ACC112 (cell line): Measurements from ENCODE around the gene ABCB6.

ENCODE experiments used
- H2AFZ ChIP-seq: fragments of 200-600 bp; sonication (generic); one replicate; pipeline ENCODE4 v1.6.0; 2017; ENCODE audit warnings: antibody characterized with exemption, low read length; ENCODE audit not compliant: unreplicated experiment
- H3K27ac ChIP-seq: fragments of 200-600 bp; sonication (generic); 2 replicates; pipeline ENCODE4 v1.5.1; 2014; ENCODE audit warnings: low read depth, mild to moderate bottlenecking, antibody characterized with exemption, low read length, moderate library complexity
- H3K27me3 ChIP-seq: fragments of 200-600 bp; sonication (generic); 2 replicates; pipeline ENCODE4 v1.6.1; 2014; ENCODE audit warnings: mild to moderate bottlenecking, antibody characterized with exemption, low read length, moderate library complexity, mixed read lengths; ENCODE audit not compliant: insufficient read depth
- H3K36me3 ChIP-seq: fragments of 200-600 bp; sonication (generic); 2 replicates; pipeline ENCODE4 v1.6.1; 2016; ENCODE audit warnings: mild to moderate bottlenecking, antibody characterized with exemption, low read length, moderate library complexity, mixed read lengths; ENCODE audit not compliant: insufficient read depth
- H3K4me1 ChIP-seq: fragments of 200-600 bp; sonication (generic); one replicate; pipeline ENCODE4 v1.6.1; 2016; ENCODE audit warnings: low read length, mixed read lengths; ENCODE audit not compliant: insufficient read depth, unreplicated experiment, control insufficient read depth
- H3K4me3 ChIP-seq: fragments of 200-600 bp; sonication (generic); 2 replicates; pipeline ENCODE4 v1.5.1; 2014; ENCODE audit warnings: mild to moderate bottlenecking, low read depth, low read length
- H3K79me2 ChIP-seq: fragments of 200-600 bp; sonication (generic); one replicate; pipeline ENCODE4 v1.6.0; 2016; ENCODE audit warnings: low read length; ENCODE audit not compliant: control insufficient read depth, unreplicated experiment, insufficient read depth

Gene ABCB6

DNA sequence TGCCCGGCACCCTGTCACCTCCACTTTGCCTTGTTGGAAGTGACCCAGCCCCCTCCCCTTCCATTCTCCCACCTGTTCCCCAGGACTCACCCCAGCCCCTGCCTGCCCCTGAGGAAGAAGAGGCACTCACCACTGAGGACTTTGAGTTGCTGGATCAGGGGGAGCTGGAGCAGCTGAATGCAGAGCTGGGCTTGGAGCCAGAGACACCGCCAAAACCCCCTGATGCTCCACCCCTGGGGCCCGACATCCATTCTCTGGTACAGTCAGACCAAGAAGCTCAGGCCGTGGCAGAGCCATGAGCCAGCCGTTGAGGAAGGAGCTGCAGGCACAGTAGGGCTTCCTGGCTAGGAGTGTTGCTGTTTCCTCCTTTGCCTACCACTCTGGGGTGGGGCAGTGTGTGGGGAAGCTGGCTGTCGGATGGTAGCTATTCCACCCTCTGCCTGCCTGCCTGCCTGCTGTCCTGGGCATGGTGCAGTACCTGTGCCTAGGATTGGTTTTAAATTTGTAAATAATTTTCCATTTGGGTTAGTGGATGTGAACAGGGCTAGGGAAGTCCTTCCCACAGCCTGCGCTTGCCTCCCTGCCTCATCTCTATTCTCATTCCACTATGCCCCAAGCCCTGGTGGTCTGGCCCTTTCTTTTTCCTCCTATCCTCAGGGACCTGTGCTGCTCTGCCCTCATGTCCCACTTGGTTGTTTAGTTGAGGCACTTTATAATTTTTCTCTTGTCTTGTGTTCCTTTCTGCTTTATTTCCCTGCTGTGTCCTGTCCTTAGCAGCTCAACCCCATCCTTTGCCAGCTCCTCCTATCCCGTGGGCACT lies 36.2 kb downstream of the ABCB6 start:
- no peak overlapping the region for H3K4me3 ChIP-seq
- no peak overlapping the region for H3K27ac ChIP-seq
- H3K36me3 ChIP-seq = no peaks in the 10 kb centered on the region; the same call in none of the 2 replicates

DNA sequence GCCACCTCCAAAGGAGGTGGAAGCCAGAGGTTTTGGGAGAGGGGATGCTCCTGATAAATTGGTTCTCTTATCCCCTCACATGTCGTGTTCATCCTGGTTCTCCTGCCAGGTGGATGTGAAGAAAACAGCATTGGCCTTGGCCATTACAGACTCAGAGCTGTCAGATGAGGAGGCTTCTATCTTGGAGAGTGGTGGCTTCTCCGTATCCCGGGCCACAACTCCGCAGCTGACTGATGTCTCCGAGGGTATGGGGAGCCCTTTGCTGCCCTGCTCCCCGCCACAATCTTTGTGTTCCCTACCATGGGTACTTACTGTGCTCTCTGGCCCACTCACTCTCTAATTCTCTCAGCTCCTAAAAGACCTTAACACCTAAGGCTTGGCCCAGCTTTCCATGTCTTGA lies 37.2 kb downstream of the ABCB6 start:
- Histone ChIP-seq H3K36me3 (no peaks in the 10 kb centered on the region; the same call in none of the 2 replicates), H3K4me1 (peaks cover 8% of the 10 kb centered on the region), H3K4me3 (no peak overlapping the region), H2AFZ (no peak overlapping the region), H3K27ac (no peak overlapping the region), H3K27me3 (no peaks in the 10 kb centered on the region), H3K79me2 (peaks cover 21% of the 10 kb centered on the region)

More for the DNA sequence above, 36.2 kb downstream of the ABCB6 start:
- H3K4me1 ChIP-seq = peaks cover 8% of the 10 kb centered on the region
- H3K79me2 ChIP-seq = peaks cover 21% of the 10 kb centered on the region
- no peak overlapping the region for H2AFZ ChIP-seq
- H3K27me3 ChIP-seq = no peaks in the 10 kb centered on the region

DNA sequence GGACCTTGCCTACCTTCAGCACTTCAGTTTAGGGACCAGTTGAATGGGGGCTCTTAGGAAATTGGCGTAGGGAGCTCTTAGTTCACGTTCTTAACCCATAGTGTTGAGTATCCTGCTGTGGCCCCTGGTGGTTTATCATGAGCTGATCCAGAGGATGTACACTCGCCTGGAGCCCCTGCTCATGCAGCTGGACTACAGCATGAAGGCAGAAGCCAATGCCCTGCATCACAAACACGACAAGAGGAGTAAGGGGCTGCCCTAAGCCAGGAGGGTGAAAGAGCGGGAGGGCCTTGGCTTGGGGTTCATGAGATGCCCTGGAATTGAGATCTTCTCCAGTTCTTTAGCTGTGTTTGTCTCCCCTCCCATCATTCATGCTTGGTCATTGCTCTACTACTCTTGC lies 37.8 kb downstream of the ABCB6 start:
- H3K4me1 ChIP-seq = peaks cover 9% of the 10 kb centered on the region
- H3K79me2 ChIP-seq = peaks cover 23% of the 10 kb centered on the region
- no peak overlapping the region for H2AFZ ChIP-seq
- no peak overlapping the region for H3K27ac ChIP-seq
- H3K36me3 ChIP-seq = no peaks in the 10 kb centered on the region; the same call in none of the 2 replicates
- no peaks in the 10 kb centered on the region for H3K27me3 ChIP-seq
- H3K4me3 ChIP-seq = no peak overlapping the region

DNA sequence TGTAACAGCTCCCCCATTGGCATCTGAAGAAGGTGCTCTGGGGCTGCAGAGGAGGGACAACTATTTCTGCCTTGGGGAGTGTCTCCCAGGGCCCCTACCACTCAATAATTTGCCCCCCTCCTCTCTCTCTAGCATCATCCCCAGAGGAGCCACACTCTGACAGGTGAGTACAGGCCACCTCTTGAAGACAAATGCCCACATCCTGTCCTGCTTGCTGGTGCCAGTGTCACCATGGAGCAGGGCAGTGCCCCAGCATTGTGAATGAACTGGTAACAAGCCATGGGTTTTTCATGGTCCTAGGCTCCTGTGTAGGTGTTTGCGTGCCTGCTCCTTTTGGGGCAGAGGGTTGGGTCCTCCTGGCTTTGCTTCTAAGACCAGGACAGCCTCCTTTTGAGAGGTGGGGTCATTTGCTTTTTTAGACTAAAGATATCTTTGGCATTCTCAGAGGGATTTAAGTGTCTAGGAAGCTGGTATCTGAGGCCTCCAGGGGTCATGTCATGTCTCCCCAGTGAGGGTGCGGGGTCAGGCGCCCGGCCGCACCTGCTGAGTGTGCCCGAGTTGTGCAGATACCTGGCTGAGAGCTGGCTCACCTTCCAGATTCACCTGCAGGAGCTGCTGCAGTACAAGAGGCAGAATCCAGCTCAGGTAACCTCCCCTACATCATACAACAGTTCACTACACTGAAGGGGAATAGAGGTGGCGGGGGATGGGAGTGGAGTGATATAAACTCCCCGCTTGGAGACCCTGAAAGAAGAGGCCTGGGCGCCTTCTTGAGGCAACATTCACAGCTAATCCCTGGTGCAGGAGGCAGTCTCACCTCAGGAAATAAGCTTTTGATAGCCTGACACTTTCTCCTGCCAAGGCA lies 38.9 kb downstream of the ABCB6 start:
- H2AFZ ChIP-seq = no peak overlapping the region
- H3K4me1 ChIP-seq = peaks cover 16% of the 10 kb centered on the region
- no peak overlapping the region for H3K27ac ChIP-seq
- H3K79me2 ChIP-seq = peaks cover 29% of the 10 kb centered on the region
- no peaks in the 10 kb centered on the region; the same call in 1 of the 2 replicates for H3K36me3 ChIP-seq
- H3K27me3 ChIP-seq = no peaks in the 10 kb centered on the region
- peak overlapping the region; percentile 88 for H3K4me3 ChIP-seq

DNA sequence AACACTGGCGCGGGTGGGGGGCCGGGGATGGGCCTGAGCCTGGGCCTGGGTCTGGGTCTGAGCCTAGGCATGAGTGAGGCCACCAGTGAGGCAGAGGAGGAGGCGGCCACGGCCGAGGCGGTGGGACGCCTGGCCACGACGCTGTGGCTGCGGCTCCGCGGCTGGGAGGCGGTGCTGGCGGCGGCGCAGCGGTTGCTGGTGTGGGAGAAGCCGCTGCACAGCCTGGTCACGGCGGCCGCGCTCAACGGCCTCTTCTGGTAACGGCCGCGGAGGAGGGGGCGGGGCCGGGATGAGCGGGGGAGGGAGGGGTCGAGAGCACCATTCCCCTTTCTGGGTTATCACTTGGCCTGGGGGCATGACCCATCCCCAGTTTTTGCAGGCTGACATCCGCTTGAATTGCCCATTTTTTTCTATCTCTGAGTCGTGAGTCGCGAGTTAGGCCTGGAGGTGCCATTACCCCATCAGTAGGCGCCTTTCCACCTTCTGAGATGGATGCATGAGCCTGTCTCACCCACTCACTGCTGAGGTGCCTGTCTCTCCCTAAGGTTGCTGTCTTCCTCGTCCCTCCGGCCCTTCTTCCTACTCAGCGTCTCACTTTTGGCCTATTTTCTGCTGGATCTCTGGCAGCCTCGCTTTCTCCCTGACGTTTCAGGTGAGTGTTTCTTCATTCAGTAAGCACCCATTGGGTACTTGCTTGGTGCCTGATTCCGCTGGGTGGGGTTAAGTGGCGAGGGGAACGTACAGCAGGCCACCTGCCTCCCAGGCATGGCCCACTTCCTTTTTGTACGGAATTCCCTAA lies 40.2 kb downstream of the ABCB6 start:
- no peaks in the 10 kb centered on the region for H3K27me3 ChIP-seq
- peak overlapping the region; percentile 93; the same call in 1 of the 2 replicates for H3K27ac ChIP-seq
- peak overlapping the region; percentile 88 for H3K4me3 ChIP-seq
- peaks cover 33% of the 10 kb centered on the region for H3K79me2 ChIP-seq
- H3K36me3 ChIP-seq = no peaks in the 10 kb centered on the region; the same call in 1 of the 2 replicates
- H3K4me1 ChIP-seq = peaks cover 19% of the 10 kb centered on the region
- peak overlapping the region; percentile 48 for H2AFZ ChIP-seq

DNA sequence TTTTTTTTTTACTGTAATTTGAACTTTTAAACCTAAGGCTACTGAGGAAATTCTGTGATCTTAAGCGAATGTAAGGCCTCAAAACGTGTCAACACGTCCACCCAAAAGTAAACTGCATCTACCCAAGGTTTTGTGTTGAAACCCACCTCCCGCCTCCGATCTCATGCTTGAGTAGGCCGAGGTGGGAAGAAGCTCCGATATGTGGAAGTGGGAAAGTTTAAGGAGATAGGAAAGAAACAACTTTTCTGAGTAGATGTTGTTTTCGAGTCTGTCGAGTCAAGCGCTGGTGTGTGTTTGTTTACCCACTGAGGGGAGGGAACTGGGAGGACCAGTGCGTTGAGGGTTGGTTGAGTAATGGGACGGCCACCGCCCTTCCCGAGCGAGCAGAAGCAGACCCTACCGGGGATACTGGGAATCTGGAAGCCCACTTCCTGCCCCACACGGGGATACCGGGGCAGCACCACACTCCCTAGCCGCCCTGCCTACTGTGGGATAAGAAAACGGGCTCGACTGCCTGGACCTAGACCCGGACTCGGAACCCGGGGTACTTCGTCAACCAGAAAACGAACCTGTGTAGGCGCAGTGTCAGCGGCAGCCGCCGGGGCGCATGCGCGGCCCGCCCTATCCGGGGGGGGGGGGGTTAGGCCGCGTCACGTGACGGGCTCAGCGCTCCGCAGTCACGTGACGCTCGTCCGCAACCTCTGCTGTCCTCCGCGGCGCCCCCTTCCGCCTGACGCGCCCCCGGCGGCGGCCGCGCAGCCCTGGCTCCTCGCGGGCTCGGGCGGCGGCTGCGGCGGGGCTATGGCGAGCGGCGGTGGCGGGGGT lies 41.0 kb downstream of the ABCB6 start, which contains the start of gene RETREG2:
RETREG2 (plus strand) TSS at position 724 of the 825 bp plus-strand sequence; CDS start at position 802, 78 bp downstream.
- peaks cover 33% of the 10 kb centered on the region for H3K79me2 ChIP-seq
- no peaks in the 10 kb centered on the region for H3K27me3 ChIP-seq
- H3K4me1 ChIP-seq = peaks cover 19% of the 10 kb centered on the region
- H3K27ac ChIP-seq = peak within 1 kb of the TSS; percentile 93
- H3K36me3 ChIP-seq = no peaks in the 10 kb centered on the region; the same call in 1 of the 2 replicates
- H3K4me3 ChIP-seq = peak within 1 kb of the TSS; percentile 88
- peak within 1 kb of the TSS; percentile 89 for H2AFZ ChIP-seq

DNA sequence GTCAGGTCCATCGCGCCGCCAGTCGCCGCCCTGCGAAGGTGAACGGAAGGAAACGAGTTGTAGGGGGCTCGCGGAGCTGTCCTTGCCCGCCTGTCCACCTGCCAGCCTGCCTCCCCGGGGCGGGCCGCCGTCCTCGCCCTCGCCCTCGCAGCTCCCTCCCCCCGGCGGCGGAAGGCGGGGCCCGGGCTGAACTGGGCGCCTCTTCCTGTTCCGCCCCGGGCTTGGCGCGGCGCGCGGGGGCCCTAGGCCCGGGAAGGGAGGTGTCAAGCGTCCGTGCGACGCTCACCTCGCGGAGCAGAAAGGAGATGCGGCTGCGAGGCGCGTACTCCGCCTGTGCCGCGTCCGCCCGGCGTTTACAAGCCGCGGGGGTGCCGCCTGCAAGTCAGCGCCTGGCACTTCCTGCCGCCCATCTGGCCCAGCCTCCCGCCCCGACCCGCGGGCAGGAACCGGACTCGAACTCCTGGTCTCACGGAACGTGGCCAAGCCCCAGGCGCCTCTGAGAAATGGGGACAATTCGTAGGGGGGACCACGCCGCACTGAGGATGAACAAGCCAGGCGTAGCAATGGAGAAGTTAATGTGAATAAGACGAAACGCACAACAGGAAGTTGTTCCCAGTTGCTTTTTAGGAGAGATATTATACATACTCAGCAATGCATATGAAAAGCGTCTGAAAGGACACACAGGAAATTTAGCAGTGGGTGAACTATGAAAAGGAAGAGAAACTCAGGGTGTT lies 41.8 kb downstream of the ABCB6 start, which contains the start of gene CNPPD1:
CNPPD1 (minus strand) TSS at position 108 of the 734 bp plus-strand sequence; CDS start at position 11, 97 bp downstream.
- no peaks in the 10 kb centered on the region for H3K27me3 ChIP-seq
- no peaks in the 10 kb centered on the region for H3K36me3 ChIP-seq
- peak within 1 kb of the TSS; percentile 89 for H2AFZ ChIP-seq
- peaks cover 33% of the 10 kb centered on the region for H3K79me2 ChIP-seq
- H3K27ac ChIP-seq = peak within 1 kb of the TSS; percentile 93
- H3K4me1 ChIP-seq = peaks cover 19% of the 10 kb centered on the region
- peak within 1 kb of the TSS; percentile 88 for H3K4me3 ChIP-seq

DNA sequence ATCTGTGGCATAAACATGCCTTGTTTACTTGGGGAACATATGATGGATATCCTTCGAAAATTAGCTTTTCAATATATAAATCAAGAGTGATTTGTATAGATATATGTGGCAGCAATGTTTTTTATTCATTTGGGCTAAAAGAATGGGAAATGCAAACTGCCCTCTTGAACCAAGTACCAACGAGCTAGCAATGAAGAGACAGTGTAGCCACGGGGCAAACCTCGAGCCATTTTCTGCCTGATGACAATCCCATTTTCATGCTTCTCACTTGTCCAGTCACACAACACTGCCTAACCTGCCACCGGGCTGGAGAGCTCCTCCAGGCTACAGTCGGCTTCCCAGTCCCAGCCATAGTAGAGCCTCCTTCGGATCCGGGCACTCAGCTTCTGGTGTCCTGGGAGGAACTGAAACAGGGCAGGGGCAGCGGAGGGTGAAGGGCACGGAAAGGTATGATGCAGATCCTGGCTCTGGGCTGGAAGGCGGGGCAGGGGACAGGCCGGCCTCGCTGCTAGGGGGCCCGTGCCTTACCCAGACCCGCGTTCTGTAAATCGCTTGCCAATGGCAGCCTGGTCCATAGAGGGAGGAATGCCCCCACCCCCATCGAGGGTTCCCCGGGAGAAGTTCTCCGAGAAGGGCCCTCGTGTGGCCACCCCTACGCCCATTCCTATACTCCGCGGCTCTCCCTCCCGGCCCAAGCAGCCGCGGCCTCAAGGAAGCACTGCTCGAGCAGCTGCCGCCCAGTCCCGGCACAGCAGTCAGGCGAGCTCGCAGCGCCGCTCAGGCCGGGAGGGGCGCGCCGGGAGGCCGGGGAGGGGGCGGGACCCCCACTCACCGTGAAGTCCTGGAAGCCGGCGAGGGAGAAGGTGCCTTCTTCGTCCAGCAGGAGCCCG lies 42.6 kb downstream of the ABCB6 start:
- Histone ChIP-seq H2AFZ (peak overlapping the region; percentile 82), H3K4me3 (peak overlapping the region; percentile 88), H3K27me3 (no peaks in the 10 kb centered on the region), H3K27ac (peak overlapping the region; percentile 93; the same call in 1 of the 2 replicates), H3K4me1 (peaks cover 19% of the 10 kb centered on the region), H3K36me3 (no peaks in the 10 kb centered on the region), H3K79me2 (peaks cover 33% of the 10 kb centered on the region)
